K562 (cell line): ENCODE results near the gene SLC38A2. TPM values are rescaled to one million over a fixed set of nuclear protein-coding genes. Genes with fewer than 3 reads are reported as not detected.

Source experiments
- BRF1 ChIP-seq: IDR thresholded peaks from 3 replicates; pipeline ENCODE4 v1.6.1; 2011; ENCODE audit warnings: borderline replicate concordance, mild to moderate bottlenecking; ENCODE audit not compliant: insufficient read length; ENCODE audit errors: extremely low read depth
- CAMTA2 ChIP-seq: fragments of 250-450 bp; sonication (Bioruptor Pico); conservative IDR thresholded peaks from 2 replicates; pipeline ENCODE4 v1.5.1; 2022
- CBFA2T3 ChIP-seq: fragments of 450-650 bp; IDR thresholded peaks from 2 replicates; pipeline ENCODE4 v1.6.1; 2017
- CUX1 ChIP-seq: fragments of 200-800 bp; sonication (Bioruptor generic); IDR thresholded peaks from 2 replicates; pipeline ENCODE4 v1.6.1; 2016; ENCODE audit warnings: missing genetic modification characterization, missing compliant biosample characterization
- DIDO1 ChIP-seq: fragments of 450-650 bp; IDR thresholded peaks from 2 replicates; pipeline ENCODE4 v1.6.1; 2016; ENCODE audit warnings: low read depth, missing biosample characterization, missing genetic modification characterization
- EP300 ChIP-seq: IDR thresholded peaks from 2 replicates; pipeline ENCODE4 v1.6.1; 2012; ENCODE audit warnings: low read length, improper control_type of control experiment
- ETV1 ChIP-seq: fragments of 450-650 bp; conservative IDR thresholded peaks from 2 replicates; pipeline ENCODE4 v1.6.1; 2016; ENCODE audit warnings: missing genetic modification characterization, control low read depth, low read depth, missing compliant biosample characterization
- FOXM1 ChIP-seq, 2 experiments: fragments of 450-650 bp in 1 of 2; sonication (generic) in 1 of 2; formaldehyde crosslinking in 1 of 2; IDR thresholded peaks; 2 replicates each; pipeline versions ENCODE4 v1.6.1 to v1.9.0; 2017 to 2022; ENCODE audit warnings: low read depth in 2 of 2, mild to moderate bottlenecking in 2 of 2, missing genetic modification reagents in 1 of 2, moderate library complexity in 1 of 2
- HOXB6 ChIP-seq: fragments of 250-450 bp; sonication (Bioruptor Pico); IDR thresholded peaks from 2 replicates; pipeline ENCODE4 v1.5.1; 2022; ENCODE audit warnings: mild to moderate bottlenecking, borderline replicate concordance
- MAFG ChIP-seq: fragments of 450-650 bp; conservative IDR thresholded peaks from 2 replicates; pipeline ENCODE4 v1.6.1; 2016; ENCODE audit warnings: missing genetic modification characterization, missing compliant biosample characterization
- NEUROD1 ChIP-seq: fragments of 150-350 bp; IDR thresholded peaks from 2 replicates; pipeline ENCODE4 v1.6.1; 2014; ENCODE audit warnings: borderline replicate concordance, low read length, low read depth; ENCODE audit not compliant: partially characterized antibody
- NFYB ChIP-seq: IDR thresholded peaks from 2 replicates; pipeline ENCODE4 v1.6.1; 2011; ENCODE audit warnings: mild to moderate bottlenecking, moderate library complexity; ENCODE audit not compliant: insufficient read length; ENCODE audit errors: extremely low read depth
- NR0B1 ChIP-seq: fragments of 450-650 bp; IDR thresholded peaks from one replicate; pipeline ENCODE4 v1.6.1; 2018; ENCODE audit warnings: mild to moderate bottlenecking, moderate library complexity; ENCODE audit not compliant: partially characterized antibody
- NR1H2 ChIP-seq: sonication (generic); formaldehyde crosslinking; IDR thresholded peaks from 2 replicates; pipeline ENCODE4 v1.4.0; 2020; ENCODE audit warnings: mild to moderate bottlenecking, missing genetic modification reagents
- POU5F1 ChIP-seq: fragments of 150-350 bp; IDR thresholded peaks from 2 replicates; pipeline ENCODE4 v1.6.1; 2014; ENCODE audit warnings: borderline replicate concordance, low read length, low read depth, mild to moderate bottlenecking; ENCODE audit not compliant: partially characterized antibody
- PTBP1 ChIP-seq: fragments of 200-400 bp; formaldehyde crosslinking; IDR thresholded peaks from 2 replicates; pipeline ENCODE4 v1.6.1; 2017; ENCODE audit warnings: low read depth, low read length
- RBM25 ChIP-seq: fragments of 200-400 bp; formaldehyde crosslinking; IDR thresholded peaks from 2 replicates; pipeline ENCODE4 v1.6.1; 2018; ENCODE audit warnings: low read length, low read depth, moderate library complexity; ENCODE audit not compliant: severe bottlenecking
- RBM34 ChIP-seq: fragments of 200-400 bp; formaldehyde crosslinking; IDR thresholded peaks from 2 replicates; pipeline ENCODE4 v1.6.1; 2018; ENCODE audit warnings: low read length, borderline replicate concordance; ENCODE audit not compliant: insufficient read depth
- SIN3A ChIP-seq, 2 experiments: fragments of 150-350 bp in 1 of 2; IDR thresholded peaks; 2 replicates each; pipeline ENCODE4 v1.6.1; 2011 to 2016; ENCODE audit warnings: borderline replicate concordance in 2 of 2, low read depth in 2 of 2, low read length in 2 of 2, mild to moderate bottlenecking in 2 of 2, moderate library complexity in 2 of 2; ENCODE audit not compliant: control insufficient read depth in 1 of 2
- SMAD3 ChIP-seq: fragments of 450-650 bp; formaldehyde crosslinking; conservative IDR thresholded peaks from 2 replicates; pipeline ENCODE4 v1.4.0; 2020; ENCODE audit warnings: mild to moderate bottlenecking
- SNRNP70 ChIP-seq: fragments of 200-400 bp; formaldehyde crosslinking; optimal IDR thresholded peaks from 2 replicates; pipeline ENCODE3; 2017; ENCODE audit warnings: low read depth, low read length
- XRCC4 ChIP-seq: IDR thresholded peaks from one replicate; pipeline ENCODE4 v1.6.1; 2011; ENCODE audit not compliant: insufficient read depth, insufficient read length; ENCODE audit errors: extremely low read depth
- ZC3H11A ChIP-seq: IDR thresholded peaks from 2 replicates; pipeline ENCODE4 v1.6.1; 2012; ENCODE audit warnings: low read depth, low read length, improper control_type of control experiment
- ZNF316 ChIP-seq: fragments of 450-650 bp; IDR thresholded peaks from 2 replicates; pipeline ENCODE4 v1.6.1; 2016
- polyA plus RNA-seq, 8 experiments: library from polyadenylated mRNA; depleted of rRNA in 4 of 8; stranded (reverse) in 5 of 8; unstranded in 3 of 8; fragments of >200 nt; fragmentation: Nextera tagmentation in 2 of 8; fragmentation: Illumina TruSeq in 1 of 8; extraction: Ambion mirVana in 2 of 8; extraction: Trizol in 1 of 8; gene quantifications; 2 replicates each; pipeline versions ENCODE4 v1.2.1 to v1.2.3, GENCODE V29; 2011 to 2014; ENCODE audit warnings: inconsistent platforms in 1 of 8, missing spikeins in 1 of 8
- total RNA-seq, 7 experiments: library from RNA; depleted of rRNA in 6 of 7; stranded (reverse); fragments of >200 nt in 6 of 7; fragmentation: Illumina TruSeq in 2 of 7; extraction: Trizol in 2 of 7; gene quantifications; 2 replicates each; pipeline versions ENCODE4 v1.2.1 to v1.2.3, GENCODE V29; 2011 to 2021; ENCODE audit warnings: low replicate concordance in 1 of 7

SLC38A2 gene
- total and polyA plus RNA-seq, 9 of the 15 experiments (the other 6 are each of a cell fraction or from before 2014, with no cell fraction given), result 98.7 to 292 (median 143) TPM

- TF ChIP-seq POU5F1 (no peak), EP300 (peak; percentile 77), CUX1 (CRISPR knock-in tag) (no peak), PTBP1 (no peak), NR1H2 (CRISPR knock-in tag) (no peak), ZNF316 (no peak), BRF1 (no peak), RBM34 (no peak), NEUROD1 (no peak), DIDO1 (tag) (no peak), SNRNP70 (no peak), CBFA2T3 (peak; percentile 56; the same call in 1 of the 2 replicates), MAFG (tag) (no peak), SMAD3 (CRISPR knock-in tag) (no peak), CAMTA2 (CRISPR knock-in tag) (no peak), NFYB (no peak), SIN3A (IDR thresholded peaks at IDR 0.05; ENCODE audit: borderline replicate concordance in 2 of 2, control insufficient read depth in 1 of 2, low read depth in 2 of 2, low read length in 2 of 2) (no peak), ZC3H11A (no peak), NR0B1 (no peak), HOXB6 (no peak), ETV1 (peak; percentile 61; the same call in 1 of the 2 replicates), RBM25 (no peak), XRCC4 (no peak), FOXM1 (IDR thresholded peaks at IDR 0.05; ENCODE audit: low read depth) (no peak; the same call in 1 of the 2 replicates), FOXM1 (CRISPR knock-in tag; IDR thresholded peaks at IDR 0.05; ENCODE audit: low read depth) (no peak)
Observed at GRCh38 chr12:46379352-46379751, 6.8 kb upstream of the SLC38A2 start (continued).
